K562 (cell line): ENCODE results near the gene NCKAP1. TPM values are rescaled to one million over a fixed set of nuclear protein-coding genes. Genes with fewer than 3 reads are reported as not detected.
A peak's percentile ranks its signal among the peaks of the same experiment; 100 is the strongest.

Experiments
- BRF1 ChIP-seq: IDR thresholded peaks from 3 replicates; pipeline ENCODE4 v1.6.1; 2011; ENCODE audit warnings: borderline replicate concordance, mild to moderate bottlenecking; ENCODE audit not compliant: insufficient read length; ENCODE audit errors: extremely low read depth
- NFE2 ChIP-seq: IDR thresholded peaks from 2 replicates; pipeline ENCODE4 v1.6.1; 2014; ENCODE audit warnings: antibody characterized with exemption, low read depth
- POLR2A ChIP-seq: fragments of 450-650 bp; conservative IDR thresholded peaks from 2 replicates; pipeline ENCODE4 v1.6.1; 2016
- PPARD ChIP-seq: fragments of 250-450 bp; sonication (Bioruptor Pico); IDR thresholded peaks from 2 replicates; pipeline ENCODE4 v1.8.0; 2022; ENCODE audit warnings: inconsistent platforms, mild to moderate bottlenecking, moderate library complexity
- SLC30A9 ChIP-seq: fragments of 250-450 bp; sonication (Bioruptor Pico); IDR thresholded peaks from 2 replicates; pipeline ENCODE4 v1.8.0; 2022; ENCODE audit warnings: mild to moderate bottlenecking, moderate library complexity
- SMARCA5 ChIP-seq: fragments of 450-650 bp; IDR thresholded peaks from 2 replicates; pipeline ENCODE4 v1.6.1; 2016
- SMARCE1 ChIP-seq: fragments of 450-650 bp; IDR thresholded peaks from 2 replicates; pipeline ENCODE4 v1.7.1; 2016; ENCODE audit warnings: mild to moderate bottlenecking
- SREBF1 ChIP-seq: fragments of 150-350 bp; IDR thresholded peaks from 2 replicates; pipeline ENCODE4 v1.6.1; 2014; ENCODE audit warnings: antibody characterized with exemption, low read depth, low read length, borderline replicate concordance
- ZBTB8A ChIP-seq: fragments of 450-650 bp; IDR thresholded peaks from 2 replicates; pipeline ENCODE4 v1.6.1; 2018; ENCODE audit warnings: mild to moderate bottlenecking, moderate library complexity; ENCODE audit not compliant: partially characterized antibody
- ZNF3 ChIP-seq: fragments of 250-450 bp; sonication (Bioruptor Pico); IDR thresholded peaks from 2 replicates; pipeline ENCODE4 v1.5.0; 2021; ENCODE audit warnings: mild to moderate bottlenecking, moderate library complexity
- ZNF324 ChIP-seq: fragments of 250-450 bp; sonication (Bioruptor Pico); IDR thresholded peaks from 2 replicates; pipeline ENCODE4 v1.4.0; 2020; ENCODE audit warnings: mild to moderate bottlenecking
- ZSCAN29 ChIP-seq: fragments of 450-650 bp; IDR thresholded peaks from 2 replicates; pipeline ENCODE4 v1.6.1; 2017
- polyA plus RNA-seq, 8 experiments: library from polyadenylated mRNA; depleted of rRNA in 4 of 8; stranded (reverse) in 5 of 8; unstranded in 3 of 8; fragments of >200 nt; fragmentation: Nextera tagmentation in 2 of 8; fragmentation: Illumina TruSeq in 1 of 8; extraction: Ambion mirVana in 2 of 8; extraction: Trizol in 1 of 8; gene quantifications; 2 replicates each; pipeline versions ENCODE4 v1.2.1 to v1.2.3, GENCODE V29; 2011 to 2014; ENCODE audit warnings: inconsistent platforms in 1 of 8, missing spikeins in 1 of 8
- total RNA-seq, 7 experiments: library from RNA; depleted of rRNA in 6 of 7; stranded (reverse); fragments of >200 nt in 6 of 7; fragmentation: Illumina TruSeq in 2 of 7; extraction: Trizol in 2 of 7; gene quantifications; 2 replicates each; pipeline versions ENCODE4 v1.2.1 to v1.2.3, GENCODE V29; 2011 to 2021; ENCODE audit warnings: low replicate concordance in 1 of 7
- TF ChIP-seq, protein P1 (sequence below), 2 experiments: fragments of 450-650 bp in 1 of 2; sonication (generic) in 1 of 2; formaldehyde crosslinking in 1 of 2; IDR thresholded peaks; 2 replicates each; pipeline versions ENCODE4 v1.7.1 to v1.9.0; 2016 to 2022; ENCODE audit warnings: inconsistent platforms in 1 of 2, mild to moderate bottlenecking in 1 of 2, missing genetic modification reagents in 1 of 2
- TF ChIP-seq, protein P2 (sequence below): sonication (generic); IDR thresholded peaks from 2 replicates; pipeline ENCODE4 v1.6.1; 2016
- TF ChIP-seq, protein P3 (sequence below): fragments of 250-450 bp; sonication (Bioruptor Pico); IDR thresholded peaks from 2 replicates; pipeline ENCODE4 v1.4.0; 2020
- TF ChIP-seq, protein P4 (sequence below): fragments of 250-450 bp; sonication (Bioruptor Pico); IDR thresholded peaks from 2 replicates; pipeline ENCODE4 v1.5.0; 2021; ENCODE audit warnings: mild to moderate bottlenecking, moderate library complexity

The NCKAP1 gene
- total and polyA plus RNA-seq, 9 of the 15 experiments (the other 6 are each of a cell fraction or from before 2014, with no cell fraction given) = 34.0 to 153 (median 88.7) TPM

DNA sequence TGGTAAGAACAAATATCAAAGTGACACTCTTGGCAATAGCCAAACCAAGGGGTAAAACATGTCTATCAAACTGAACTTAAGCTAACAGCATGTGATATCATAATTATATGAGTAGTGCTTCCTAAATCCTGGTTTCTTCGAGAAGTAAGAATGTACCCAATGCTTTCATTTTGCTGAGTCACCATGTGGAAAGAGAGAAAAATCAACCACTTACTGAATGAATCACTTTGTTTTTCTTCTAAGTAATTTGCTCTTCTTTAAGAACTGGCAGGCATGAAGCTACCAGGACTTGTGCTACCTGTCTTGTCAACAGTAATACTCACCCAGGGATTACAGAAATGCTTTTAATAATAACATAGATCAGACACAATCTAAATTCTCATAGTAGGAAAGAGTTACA is 21.3 kb upstream of the NCKAP1 start (continued):
- TF ChIP-seq, protein P1, sequence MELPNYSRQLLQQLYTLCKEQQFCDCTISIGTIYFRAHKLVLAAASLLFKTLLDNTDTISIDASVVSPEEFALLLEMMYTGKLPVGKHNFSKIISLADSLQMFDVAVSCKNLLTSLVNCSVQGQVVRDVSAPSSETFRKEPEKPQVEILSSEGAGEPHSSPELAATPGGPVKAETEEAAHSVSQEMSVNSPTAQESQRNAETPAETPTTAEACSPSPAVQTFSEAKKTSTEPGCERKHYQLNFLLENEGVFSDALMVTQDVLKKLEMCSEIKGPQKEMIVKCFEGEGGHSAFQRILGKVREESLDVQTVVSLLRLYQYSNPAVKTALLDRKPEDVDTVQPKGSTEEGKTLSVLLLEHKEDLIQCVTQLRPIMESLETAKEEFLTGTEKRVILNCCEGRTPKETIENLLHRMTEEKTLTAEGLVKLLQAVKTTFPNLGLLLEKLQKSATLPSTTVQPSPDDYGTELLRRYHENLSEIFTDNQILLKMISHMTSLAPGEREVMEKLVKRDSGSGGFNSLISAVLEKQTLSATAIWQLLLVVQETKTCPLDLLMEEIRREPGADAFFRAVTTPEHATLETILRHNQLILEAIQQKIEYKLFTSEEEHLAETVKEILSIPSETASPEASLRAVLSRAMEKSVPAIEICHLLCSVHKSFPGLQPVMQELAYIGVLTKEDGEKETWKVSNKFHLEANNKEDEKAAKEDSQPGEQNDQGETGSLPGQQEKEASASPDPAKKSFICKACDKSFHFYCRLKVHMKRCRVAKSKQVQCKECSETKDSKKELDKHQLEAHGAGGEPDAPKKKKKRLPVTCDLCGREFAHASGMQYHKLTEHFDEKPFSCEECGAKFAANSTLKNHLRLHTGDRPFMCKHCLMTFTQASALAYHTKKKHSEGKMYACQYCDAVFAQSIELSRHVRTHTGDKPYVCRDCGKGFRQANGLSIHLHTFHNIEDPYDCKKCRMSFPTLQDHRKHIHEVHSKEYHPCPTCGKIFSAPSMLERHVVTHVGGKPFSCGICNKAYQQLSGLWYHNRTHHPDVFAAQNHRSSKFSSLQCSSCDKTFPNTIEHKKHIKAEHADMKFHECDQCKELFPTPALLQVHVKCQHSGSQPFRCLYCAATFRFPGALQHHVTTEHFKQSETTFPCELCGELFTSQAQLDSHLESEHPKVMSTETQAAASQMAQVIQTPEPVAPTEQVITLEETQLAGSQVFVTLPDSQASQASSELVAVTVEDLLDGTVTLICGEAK (IDR thresholded peaks at IDR 0.05) = no peak
- TF ChIP-seq, protein P1 (CRISPR knock-in tag; IDR thresholded peaks at IDR 0.05) = no peak
- no peak for TF ChIP-seq SREBF1
- TF ChIP-seq, protein P2, sequence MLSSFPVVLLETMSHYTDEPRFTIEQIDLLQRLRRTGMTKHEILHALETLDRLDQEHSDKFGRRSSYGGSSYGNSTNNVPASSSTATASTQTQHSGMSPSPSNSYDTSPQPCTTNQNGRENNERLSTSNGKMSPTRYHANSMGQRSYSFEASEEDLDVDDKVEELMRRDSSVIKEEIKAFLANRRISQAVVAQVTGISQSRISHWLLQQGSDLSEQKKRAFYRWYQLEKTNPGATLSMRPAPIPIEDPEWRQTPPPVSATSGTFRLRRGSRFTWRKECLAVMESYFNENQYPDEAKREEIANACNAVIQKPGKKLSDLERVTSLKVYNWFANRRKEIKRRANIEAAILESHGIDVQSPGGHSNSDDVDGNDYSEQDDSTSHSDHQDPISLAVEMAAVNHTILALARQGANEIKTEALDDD = no peak
- no peak for TF ChIP-seq SLC30A9
- TF ChIP-seq SMARCA5 = no peak
- no peak for TF ChIP-seq ZBTB8A
- no peak for TF ChIP-seq POLR2A
- TF ChIP-seq, protein P3, sequence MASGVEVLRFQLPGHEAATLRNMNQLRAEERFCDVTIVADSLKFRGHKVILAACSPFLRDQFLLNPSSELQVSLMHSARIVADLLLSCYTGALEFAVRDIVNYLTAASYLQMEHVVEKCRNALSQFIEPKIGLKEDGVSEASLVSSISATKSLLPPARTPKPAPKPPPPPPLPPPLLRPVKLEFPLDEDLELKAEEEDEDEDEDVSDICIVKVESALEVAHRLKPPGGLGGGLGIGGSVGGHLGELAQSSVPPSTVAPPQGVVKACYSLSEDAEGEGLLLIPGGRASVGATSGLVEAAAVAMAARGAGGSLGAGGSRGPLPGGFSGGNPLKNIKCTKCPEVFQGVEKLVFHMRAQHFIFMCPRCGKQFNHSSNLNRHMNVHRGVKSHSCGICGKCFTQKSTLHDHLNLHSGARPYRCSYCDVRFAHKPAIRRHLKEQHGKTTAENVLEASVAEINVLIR (CRISPR knock-in tag) = no peak
- no peak for TF ChIP-seq ZSCAN29
- TF ChIP-seq, protein P4, sequence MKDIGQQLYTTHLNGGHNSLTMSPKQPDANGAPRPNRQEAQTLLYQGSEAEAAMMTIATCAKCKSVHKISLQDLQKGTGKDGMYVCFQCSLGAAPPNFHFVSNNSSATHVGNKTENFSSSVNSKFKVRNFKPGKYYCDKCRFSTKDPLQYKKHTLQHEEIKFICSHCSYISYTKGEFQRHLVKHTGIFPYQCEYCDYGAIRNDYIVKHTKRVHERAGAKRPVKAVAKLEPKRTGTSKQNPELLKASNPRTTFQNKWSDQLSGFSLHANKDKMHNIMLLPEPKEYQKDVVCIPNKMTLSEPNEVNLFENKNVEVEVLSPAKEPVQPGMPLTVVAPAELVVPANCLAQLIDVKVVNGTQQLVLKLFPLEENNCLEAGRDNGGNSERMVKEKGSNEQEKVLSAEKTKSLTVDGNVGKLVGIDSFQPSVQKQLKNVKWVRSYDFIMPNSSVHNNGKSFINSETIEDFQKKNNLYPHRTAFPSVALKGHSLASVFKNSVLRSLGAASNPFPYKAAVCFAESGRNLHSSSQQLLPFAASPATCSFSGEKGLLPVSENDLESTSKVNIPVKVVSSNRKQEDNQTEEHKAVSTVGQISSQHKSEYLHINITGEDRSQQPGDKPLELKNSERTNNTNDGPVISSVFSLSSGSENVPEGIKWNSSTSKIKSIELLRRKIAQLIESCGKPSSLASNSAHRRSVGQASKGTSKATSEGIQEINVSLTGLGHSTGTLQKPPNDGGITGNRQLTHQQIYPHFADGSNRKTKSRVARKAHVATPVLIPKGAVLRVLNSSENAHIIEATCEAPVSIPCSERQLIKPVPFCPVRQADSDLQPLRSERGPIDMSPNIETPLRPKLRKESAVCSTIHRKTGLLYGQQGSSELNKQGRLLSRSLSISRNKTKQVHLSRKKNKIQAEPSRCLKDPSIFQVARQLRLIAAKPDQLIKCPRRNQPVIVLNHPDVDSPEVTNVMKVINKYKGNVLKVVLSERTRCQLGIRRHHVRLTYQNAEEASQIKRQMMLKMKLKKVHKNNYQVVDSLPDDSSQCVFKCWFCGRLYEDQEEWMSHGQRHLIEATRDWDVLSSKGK (CRISPR knock-in tag) = no peak
- TF ChIP-seq BRF1 = no peak
- no peak for TF ChIP-seq ZNF324 (CRISPR knock-in tag)
- TF ChIP-seq PPARD (CRISPR knock-in tag) = no peak
- no peak for TF ChIP-seq ZNF3
- peak; percentile 99 for TF ChIP-seq NFE2
- TF ChIP-seq SMARCE1 = peak; percentile 59
